ENCODE measurements around the gene ACADL.

DNA sequence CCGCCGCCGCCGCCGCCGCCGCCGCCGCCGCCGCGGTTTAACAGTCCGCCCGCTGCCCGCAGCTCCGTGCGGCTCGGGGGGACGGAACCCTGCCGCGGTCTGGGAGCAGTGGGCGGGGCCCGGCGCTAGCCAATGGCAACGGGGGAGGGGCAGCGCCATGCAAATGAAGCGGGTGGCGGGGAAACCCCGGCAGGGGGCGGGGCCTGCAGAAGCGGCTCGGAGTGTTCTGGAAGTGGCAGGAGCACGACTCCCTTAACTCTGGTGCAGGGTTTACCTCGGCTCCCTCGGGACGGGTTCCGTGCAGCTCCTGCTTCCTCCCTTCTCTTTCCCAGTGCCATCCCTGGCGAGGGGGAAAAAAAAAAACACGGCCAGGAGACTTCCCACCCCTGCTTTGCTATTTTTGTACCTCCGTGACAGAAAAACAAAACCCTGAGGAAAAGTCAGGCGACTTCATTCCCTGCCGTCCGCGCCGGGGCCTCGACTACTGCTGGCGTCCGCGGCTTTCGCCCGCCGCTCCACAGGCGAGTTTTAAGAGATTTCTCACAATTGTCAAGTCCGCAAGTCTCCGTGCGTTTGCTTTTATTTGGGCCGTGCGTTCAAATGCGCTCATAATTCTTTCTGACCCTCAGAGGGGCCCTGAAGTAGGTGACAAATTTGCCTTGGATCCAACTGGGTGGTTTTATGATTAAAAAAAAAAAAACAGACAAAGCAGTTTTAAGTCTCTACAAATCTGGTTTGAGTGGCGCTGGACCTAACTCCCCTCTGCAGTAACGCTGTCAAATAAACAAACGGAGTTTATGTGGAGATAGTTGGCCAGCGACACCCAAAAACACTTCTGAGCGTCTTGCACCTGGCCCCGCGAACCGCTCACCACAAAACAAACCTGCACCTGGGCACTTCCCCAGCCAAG lies 53.7 kb downstream of the ACADL start, which contains the start of gene KANSL1L:
- TF ChIP-seq POLR2A (IDR thresholded peaks at IDR 0.05) (peak; percentile 82 to 93), EP300 (IDR thresholded peaks at IDR 0.05) (peak; percentile 65 to 94)
